K562 (cell line): ENCODE results near the gene MLN. TPM values are rescaled to one million over a fixed set of nuclear protein-coding genes. Genes with fewer than 3 reads are reported as not detected.

ENCODE experiments used
- AFF1 ChIP-seq, 2 experiments: fragments of 450-650 bp; IDR thresholded peaks; 2 replicates each; pipeline ENCODE4 v1.6.1; 2018; ENCODE audit warnings: mild to moderate bottlenecking in 2 of 2, low read depth in 1 of 2; ENCODE audit not compliant: partially characterized antibody in 2 of 2
- ARNT ChIP-seq, 2 experiments: fragments of 450-650 bp; IDR thresholded peaks; 2 replicates each; pipeline ENCODE4 v1.6.1; 2016; ENCODE audit warnings: mild to moderate bottlenecking in 1 of 2
- CREB1 ChIP-seq, 2 experiments: sonication (generic) in 1 of 2; formaldehyde crosslinking in 1 of 2; IDR thresholded peaks; 2 replicates each; pipeline versions ENCODE4 v1.6.1 to v1.8.0; 2012 to 2022; ENCODE audit warnings: inconsistent platforms in 1 of 2, mild to moderate bottlenecking in 1 of 2, missing genetic modification reagents in 1 of 2, moderate library complexity in 1 of 2
- CTBP1 ChIP-seq: fragments of 450-650 bp; IDR thresholded peaks from 2 replicates; pipeline ENCODE4 v1.6.1; 2016; ENCODE audit warnings: borderline replicate concordance
- CTCF ChIP-seq, 3 experiments: IDR thresholded peaks in 2 of 3; conservative IDR thresholded peaks in 1 of 3; 2 replicates each; pipeline ENCODE4 v1.5.1; 2011 to 2012; ENCODE audit warnings: low read length in 3 of 3, mild to moderate bottlenecking in 3 of 3, control low read depth in 2 of 3, improper control_type of control experiment in 1 of 3, inconsistent platforms in 1 of 3, low read depth in 1 of 3, mixed read lengths in 1 of 3, moderate library complexity in 1 of 3; ENCODE audit not compliant: insufficient read depth in 2 of 3
- CXXC5 ChIP-seq: fragments of 250-450 bp; sonication (Bioruptor Pico); IDR thresholded peaks from 2 replicates; pipeline ENCODE4 v1.8.0; 2022; ENCODE audit warnings: inconsistent platforms, mild to moderate bottlenecking, moderate library complexity
- EGR1 ChIP-seq: fragments of 450-650 bp; conservative IDR thresholded peaks from 2 replicates; pipeline ENCODE4 v1.6.1; 2017; ENCODE audit warnings: mild to moderate bottlenecking
- FIP1L1 ChIP-seq: fragments of 200-400 bp; formaldehyde crosslinking; IDR thresholded peaks from 2 replicates; pipeline ENCODE4 v1.6.1; 2018; ENCODE audit warnings: mild to moderate bottlenecking, low read depth, low read length; ENCODE audit not compliant: poor library complexity, severe bottlenecking
- IFI16 ChIP-seq: fragments of 250-450 bp; sonication (Bioruptor Pico); IDR thresholded peaks from 2 replicates; pipeline ENCODE4 v2.1.2; 2022; ENCODE audit warnings: mild to moderate bottlenecking, inconsistent platforms
- JUND ChIP-seq, 2 experiments: IDR thresholded peaks; 2 replicates in 1 of 2; 3 replicates in 1 of 2; pipeline ENCODE4 v1.6.1; 2011; ENCODE audit warnings: borderline replicate concordance in 2 of 2, low read depth in 2 of 2, low read length in 2 of 2, improper control_type of control experiment in 1 of 2, missing biosample characterization in 1 of 2, missing genetic modification characterization in 1 of 2, missing genetic modification reagents in 1 of 2
- KHSRP ChIP-seq: fragments of 450-650 bp; IDR thresholded peaks from 2 replicates; pipeline ENCODE4 v1.6.1; 2017
- KLF13 ChIP-seq: fragments of 450-650 bp; IDR thresholded peaks from 2 replicates; pipeline ENCODE4 v1.6.1; 2016; ENCODE audit warnings: missing genetic modification characterization, low read depth, mild to moderate bottlenecking, missing compliant biosample characterization, moderate library complexity, borderline replicate concordance
- MTA1 ChIP-seq: fragments of 450-650 bp; IDR thresholded peaks from 2 replicates; pipeline ENCODE4 v1.6.1; 2017; ENCODE audit warnings: borderline replicate concordance
- NCOR1 ChIP-seq: fragments of 450-650 bp; IDR thresholded peaks from 2 replicates; pipeline ENCODE4 v1.6.1; 2016; ENCODE audit warnings: mild to moderate bottlenecking, moderate library complexity
- RBM39 ChIP-seq: fragments of 200-400 bp; formaldehyde crosslinking; optimal IDR thresholded peaks from 2 replicates; pipeline ENCODE3; 2018; ENCODE audit warnings: low read depth, low read length
- STAG1 ChIP-seq: sonication (generic); formaldehyde crosslinking; IDR thresholded peaks from 2 replicates; pipeline ENCODE4 v1.5.0; 2020; ENCODE audit warnings: missing genetic modification reagents, borderline replicate concordance
- WHSC1 ChIP-seq: IDR thresholded peaks from one replicate; pipeline ENCODE4 v1.6.1; 2012; ENCODE audit warnings: low read length, control low read depth, inconsistent platforms
- YY1 ChIP-seq, 3 experiments: IDR thresholded peaks; 2 replicates each; pipeline ENCODE4 v1.6.1; 2011; ENCODE audit warnings: low read length in 2 of 3, mild to moderate bottlenecking in 2 of 3, moderate library complexity in 2 of 3, borderline replicate concordance in 1 of 3, control low read depth in 1 of 3, low read depth in 1 of 3; ENCODE audit not compliant: insufficient read depth in 3 of 3, insufficient replicate concordance in 2 of 3, control insufficient read depth in 1 of 3, insufficient read length in 1 of 3; ENCODE audit errors: extremely low read depth in 1 of 3
- ZNF444 ChIP-seq: fragments of 250-450 bp; sonication (Bioruptor Pico); IDR thresholded peaks from 2 replicates; pipeline ENCODE4 v1.4.0; 2020; ENCODE audit warnings: mild to moderate bottlenecking, moderate library complexity
- ZNF785 ChIP-seq: fragments of 250-450 bp; sonication (Bioruptor Pico); IDR thresholded peaks from 2 replicates; pipeline ENCODE4 v1.4.0; 2020; ENCODE audit warnings: mild to moderate bottlenecking
- polyA plus RNA-seq, 8 experiments: library from polyadenylated mRNA; depleted of rRNA in 4 of 8; stranded (reverse) in 5 of 8; unstranded in 3 of 8; fragments of >200 nt; fragmentation: Nextera tagmentation in 2 of 8; fragmentation: Illumina TruSeq in 1 of 8; extraction: Ambion mirVana in 2 of 8; extraction: Trizol in 1 of 8; gene quantifications; 2 replicates each; pipeline versions ENCODE4 v1.2.1 to v1.2.3, GENCODE V29; 2011 to 2014; ENCODE audit warnings: inconsistent platforms in 1 of 8, missing spikeins in 1 of 8
- total RNA-seq, 7 experiments: library from RNA; depleted of rRNA in 6 of 7; stranded (reverse); fragments of >200 nt in 6 of 7; fragmentation: Illumina TruSeq in 2 of 7; extraction: Trizol in 2 of 7; gene quantifications; 2 replicates each; pipeline versions ENCODE4 v1.2.1 to v1.2.3, GENCODE V29; 2011 to 2021; ENCODE audit warnings: low replicate concordance in 1 of 7

The MLN gene
- total and polyA plus RNA-seq, 9 of the 15 experiments (the other 6 are each of a cell fraction or from before 2014, with no cell fraction given) = not detected

GRCh38 chr6:33771146-33772081 is 32.4 kb downstream of the MLN start (continued):
- TF ChIP-seq AFF1 (IDR thresholded peaks at IDR 0.05; ENCODE audit: low read depth in 1 of 2, partially characterized antibody in 2 of 2) = no peak
- no peak for TF ChIP-seq ARNT (IDR thresholded peaks at IDR 0.05)
- no peak for TF ChIP-seq MTA1
- TF ChIP-seq KLF13 (tag) = peak; percentile 60; the same call in 1 of the 2 replicates
- no peak for TF ChIP-seq WHSC1
- TF ChIP-seq EGR1 = peak; percentile 50
- no peak for TF ChIP-seq IFI16 (CRISPR knock-in tag)
- no peak for TF ChIP-seq ZNF444 (CRISPR knock-in tag)
- peak; percentile 88 to 97 (median 91) for TF ChIP-seq CTCF (IDR thresholded peaks at IDR 0.05 in 2 of 3, conservative IDR thresholded peaks at IDR 0.05 in 1 of 3; ENCODE audit: insufficient read depth in 2 of 3, low read depth in 1 of 3, low read length in 3 of 3)
- TF ChIP-seq JUND (IDR thresholded peaks at IDR 0.05; ENCODE audit: borderline replicate concordance, low read depth, low read length) = peak; percentile 25; the same call in 1 of the 2 replicates
- TF ChIP-seq JUND (tag; IDR thresholded peaks at IDR 0.05; ENCODE audit: borderline replicate concordance, low read depth, low read length) = no peak; the same call in 2 of the 3 replicates
- TF ChIP-seq KHSRP = no peak
- TF ChIP-seq YY1 (IDR thresholded peaks at IDR 0.05; ENCODE audit: borderline replicate concordance in 1 of 3, control insufficient read depth in 1 of 3, extremely low read depth in 1 of 3, insufficient read depth in 3 of 3, insufficient read length in 1 of 3, insufficient replicate concordance in 2 of 3, low read depth in 1 of 3, low read length in 2 of 3) = peak in 2 of 3 experiments; percentile 26 to 40
- TF ChIP-seq STAG1 (CRISPR knock-in tag) = peak; percentile 93
- TF ChIP-seq FIP1L1 = peak; percentile 59
- no peak for TF ChIP-seq ZNF785 (CRISPR knock-in tag)
- no peak for TF ChIP-seq RBM39
- TF ChIP-seq CREB1 (IDR thresholded peaks at IDR 0.05) = no peak
- TF ChIP-seq CREB1 (CRISPR knock-in tag; IDR thresholded peaks at IDR 0.05) = 0 out of 2 replicates have a peak, but pooled peaks have one; percentile 48
- no peak for TF ChIP-seq NCOR1
- TF ChIP-seq CXXC5 (CRISPR knock-in tag) = peak; percentile 78
- peak; percentile 80 for TF ChIP-seq CTBP1
